Left colon (tissue), 2 donors: ENCODE results near the gene PLEKHA7. TPM values are rescaled to one million over a fixed set of nuclear protein-coding genes. Genes with fewer than 3 reads are reported as not detected.

Experiments used
- ATAC-seq: fragments of 200-7000 bp; cut with Tn5 transposase; one replicate; pipeline ENCODE4 v1.9.1; 2020; ENCODE audit warnings: mild to moderate bottlenecking, moderate library complexity
- DNase-seq, 2 donors: peaks; one replicate each; pipeline ENCODE4 v3.0.0-alpha.2; 2020
- intact Hi-C, 2 donors: fragments of 100-400 bp; cut with DNase I in 1 of 2; cut with micrococcal nuclease in 1 of 2; formaldehyde crosslinking; loops; one replicate each; pipeline versions ENCODE4 v1.11.2 to v1.14.0; 2022; cut with DNase I, micrococcal nuclease
- total RNA-seq, 2 donors: library from RNA; stranded (reverse); fragmentation: NEBNext Ultra II Directional; extraction: Animal tissue kit (Norgen Biotek cat#: 25700); gene quantifications; one replicate each; pipeline ENCODE4 v1.2.1, GENCODE V29; 2021
- donor health status: DM: no; HTN: no; CAD: no.
- donor health status: DM: yes; HTN: yes; CAD: no.

The PLEKHA7 gene
- total RNA-seq, 2 donors from 2014 or later: 81.3 to 110 TPM

GRCh38 chr11:16778876-16779275, 235.3 kb downstream of the PLEKHA7 start:
- no peak for ATAC-seq
- intact Hi-C loops: no loop called here

DNA sequence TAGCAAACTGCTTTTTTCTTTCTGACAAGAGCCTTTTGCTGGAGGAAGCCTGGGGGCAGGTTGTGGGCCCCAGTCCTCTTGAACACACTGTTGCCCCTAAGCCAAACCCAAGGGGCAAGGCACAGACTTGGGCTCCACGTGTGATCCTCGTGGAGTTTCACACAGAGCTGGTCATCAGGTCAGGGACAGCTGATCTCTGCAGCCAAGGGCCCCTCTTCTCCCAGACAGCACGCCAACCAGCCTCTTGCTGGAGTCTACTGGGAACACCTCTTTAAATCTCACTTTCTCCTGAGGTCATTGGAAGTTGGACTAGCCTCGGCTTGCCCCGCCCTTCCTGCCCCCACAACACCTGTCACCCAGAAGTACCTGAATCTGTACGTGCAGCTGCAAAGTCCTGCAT, 235.9 kb downstream of the PLEKHA7 start:
- ATAC-seq (no peak), DNase-seq (no peak)
- intact Hi-C loops: no loop called here

More at GRCh38 chr11:16778876-16779275, 235.3 kb downstream of the PLEKHA7 start:
- DNase-seq: no peak

DNA sequence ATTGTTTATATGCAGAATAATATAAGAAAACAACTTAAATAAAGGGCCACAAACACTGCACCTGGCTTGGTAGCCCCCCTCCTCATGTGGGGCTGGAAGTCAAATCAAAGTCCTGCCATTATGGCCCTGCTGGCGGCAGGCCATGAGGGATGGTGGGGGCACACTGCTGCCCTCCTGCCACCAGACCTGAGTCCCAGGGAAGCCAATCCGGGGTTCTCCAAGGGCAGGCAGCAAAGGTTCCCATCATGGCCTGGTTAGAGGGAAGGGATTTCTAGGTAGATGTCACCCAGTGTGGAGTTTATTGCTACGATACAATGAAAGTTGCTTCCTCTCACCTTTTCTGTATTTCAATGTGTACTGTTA, 236.6 kb downstream of the PLEKHA7 start:
- DNase-seq (no peak), ATAC-seq (no peak)
- intact Hi-C loops: no loop called here

DNA sequence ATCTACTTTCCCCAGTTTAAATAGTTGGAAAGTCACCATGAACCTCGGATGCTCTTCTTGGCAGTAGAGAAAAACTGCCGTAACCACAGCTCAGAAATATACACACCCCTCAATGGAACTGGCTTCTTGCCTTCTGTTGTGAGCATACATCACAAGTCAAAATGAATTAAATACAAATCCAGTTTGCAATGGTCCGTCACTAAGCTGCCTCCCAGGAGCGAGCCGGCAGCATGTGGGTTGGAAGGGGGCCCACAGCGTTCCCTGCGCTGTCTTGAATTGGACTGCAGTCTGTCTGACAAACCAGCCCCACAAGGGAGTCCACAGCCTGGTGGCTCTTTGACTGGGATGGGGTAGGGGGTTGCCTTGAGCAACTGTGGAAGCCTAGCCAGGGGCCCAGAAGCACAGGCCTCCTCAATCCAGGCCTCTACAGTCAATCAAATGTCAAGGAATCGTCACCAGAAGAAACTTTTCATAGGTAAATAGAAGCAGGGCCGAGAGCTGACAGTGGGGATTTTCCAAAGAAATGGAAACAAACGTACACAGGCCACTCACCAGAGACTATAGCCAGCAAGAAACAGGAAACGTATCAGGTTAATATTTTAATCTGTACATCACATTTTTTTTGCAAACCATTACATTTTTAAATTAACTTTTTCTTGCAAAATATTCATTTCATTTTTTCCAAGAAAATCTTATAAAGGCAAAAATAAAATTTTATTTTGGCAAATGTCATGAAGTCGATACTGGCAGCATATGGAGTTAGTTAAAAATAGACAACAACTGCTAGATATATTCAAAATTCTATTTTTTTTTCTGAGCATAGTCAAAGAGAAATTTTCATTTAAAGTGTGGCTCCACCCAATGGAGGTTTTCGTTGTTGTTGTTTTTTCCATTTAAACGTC, 237.3 kb downstream of the PLEKHA7 start:
- no peak for DNase-seq
- no peak for ATAC-seq
- intact Hi-C loops: no loop called here

GRCh38 chr11:16775614-16776283, 238.5 kb downstream of the PLEKHA7 start:
- no peak for ATAC-seq
- no peak for DNase-seq
- intact Hi-C loops: no loop called here

DNA sequence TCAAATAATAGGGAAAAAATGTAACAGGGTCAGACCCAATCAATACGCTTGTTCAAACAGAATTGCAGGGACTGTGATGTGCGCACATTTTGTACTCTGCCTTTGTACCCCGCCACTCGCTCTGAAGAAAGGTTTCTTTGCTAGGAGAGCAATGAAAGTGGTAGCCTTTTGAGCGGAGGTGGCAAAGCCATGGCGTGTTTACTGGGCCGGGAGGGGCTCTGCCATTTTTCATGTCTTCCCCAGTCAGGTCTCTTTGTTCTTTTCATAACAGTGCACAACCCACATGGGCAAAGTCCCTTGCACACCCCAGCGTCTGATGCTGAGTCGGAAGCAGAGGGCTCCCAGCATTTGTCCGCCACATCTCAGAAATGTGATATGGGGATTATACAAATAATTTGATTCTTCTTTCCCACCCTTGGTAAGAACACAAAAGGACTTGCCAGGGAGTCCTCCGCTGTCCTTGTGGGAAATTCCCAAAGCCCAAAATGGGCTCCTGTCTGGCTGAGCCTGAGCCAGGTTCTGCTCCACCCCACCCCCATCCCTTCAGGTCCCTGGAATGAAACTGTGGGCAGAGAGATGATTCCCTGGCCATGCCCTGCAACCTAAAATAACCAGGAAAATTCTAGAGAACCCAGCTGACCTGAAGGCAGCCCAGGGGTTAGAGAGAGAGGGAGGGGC, 239.1 kb downstream of the PLEKHA7 start:
- no peak for ATAC-seq
- DNase-seq: no peak
- intact Hi-C loops: no loop called here

GRCh38 chr11:16773981-16774935, 240.0 kb downstream of the PLEKHA7 start:
- no peak for DNase-seq
- intact Hi-C loops: no loop called here
- ATAC-seq: no peak

- intact Hi-C loops: no loop called here
- DNase-seq: no peak
Observed at GRCh38 chr11:16772141-16772512, 242.1 kb downstream of the PLEKHA7 start.

GRCh38 chr11:16771350-16772140, 242.7 kb downstream of the PLEKHA7 start:
- no peak for ATAC-seq
- intact Hi-C loops: no loop called here
- DNase-seq: no peak

More at GRCh38 chr11:16772141-16772512, 242.1 kb downstream of the PLEKHA7 start:
- ATAC-seq: no peak

- ATAC-seq (no peak), DNase-seq (no peak)
- intact Hi-C loops: no loop called here
Observed at GRCh38 chr11:16770016-16770415, 244.2 kb downstream of the PLEKHA7 start.

GRCh38 chr11:16769386-16769785, 244.8 kb downstream of the PLEKHA7 start:
- intact Hi-C loops: no loop called here

DNA sequence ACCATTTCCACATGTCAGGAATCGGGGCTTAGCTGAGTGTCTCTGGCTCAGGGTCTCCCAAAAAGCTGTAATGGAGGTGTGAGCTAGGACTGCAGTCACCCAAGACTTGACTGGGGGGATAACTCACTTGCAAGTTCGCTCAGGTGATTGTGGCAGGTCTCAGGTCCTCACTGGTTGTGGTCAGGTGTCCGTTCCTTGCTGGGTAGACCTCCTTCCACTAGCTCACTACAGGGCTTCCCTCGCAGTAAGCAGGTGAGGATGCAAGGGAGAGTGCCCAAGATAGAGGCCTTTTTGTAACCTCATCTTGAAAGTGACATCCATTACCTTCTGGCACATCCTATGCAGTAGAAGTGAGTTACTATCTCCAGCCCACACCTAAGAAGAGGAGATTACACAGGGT, 246.3 kb downstream of the PLEKHA7 start:
- DNase-seq: no peak
- ATAC-seq: no peak
- intact Hi-C loops: no loop called here

More at GRCh38 chr11:16769386-16769785, 244.8 kb downstream of the PLEKHA7 start:
- ATAC-seq: no peak
- DNase-seq: no peak

- no peak for ATAC-seq
- intact Hi-C loops: no loop called here
- no peak for DNase-seq
Observed at GRCh38 chr11:16767137-16767536, 247.1 kb downstream of the PLEKHA7 start.

DNA sequence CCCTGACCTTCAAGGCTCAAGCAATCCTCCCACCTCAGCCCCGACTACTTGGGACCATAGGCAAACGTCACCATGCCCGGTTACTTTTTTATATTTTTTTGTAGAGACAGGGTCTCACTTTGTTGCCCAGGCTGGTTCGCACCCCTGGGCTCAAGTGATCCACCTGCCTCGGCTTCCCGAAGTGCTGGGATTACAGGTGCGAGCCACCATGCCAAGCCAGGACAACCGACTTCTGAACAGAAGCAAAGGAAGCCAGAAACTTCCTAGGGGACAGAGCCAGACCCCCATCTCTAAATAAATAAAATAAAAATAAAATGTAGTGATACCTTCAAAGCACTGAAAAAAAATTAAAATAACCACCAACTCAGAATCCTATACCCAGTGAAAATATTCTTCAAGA, 249.3 kb downstream of the PLEKHA7 start:
- ATAC-seq: no peak
- intact Hi-C loops: no loop called here
- DNase-seq: no peak

- intact Hi-C loops: no loop called here
- DNase-seq (no peak), ATAC-seq (no peak)
Observed at GRCh38 chr11:16763746-16764145, 250.5 kb downstream of the PLEKHA7 start.

DNA sequence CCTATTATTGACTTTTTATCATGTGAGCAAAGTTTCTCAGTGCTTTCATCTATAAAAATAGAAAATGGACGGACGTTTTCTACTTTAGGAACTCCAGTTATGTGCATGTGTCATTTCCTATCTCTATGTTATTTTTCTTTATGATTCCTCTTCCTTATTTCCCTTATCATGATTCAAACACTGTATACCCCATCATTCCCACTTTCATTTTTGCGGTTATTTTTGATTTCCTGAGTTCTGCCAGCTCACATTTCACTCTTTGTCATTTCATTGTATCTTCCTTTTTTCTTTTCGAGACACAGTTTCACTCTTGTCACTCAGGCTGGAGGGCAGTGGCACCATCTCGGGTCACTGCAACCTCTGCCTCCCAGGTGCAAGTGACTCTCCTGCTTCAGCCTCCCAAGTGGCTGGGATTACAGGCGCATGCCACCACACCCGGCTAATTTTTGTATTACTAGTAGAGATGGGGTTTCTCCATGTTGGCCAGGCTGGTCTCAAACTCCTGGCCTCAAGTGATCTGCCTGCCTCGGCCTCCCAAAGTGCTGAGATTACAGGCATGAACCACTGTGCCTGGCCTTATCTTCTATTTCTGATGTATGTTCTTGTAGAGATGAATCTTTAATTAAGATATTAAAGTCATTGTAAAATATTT, 254.2 kb downstream of the PLEKHA7 start:
- intact Hi-C loops: no loop called here
- DNase-seq (no peak), ATAC-seq (no peak)

GRCh38 chr11:16758382-16759024, 255.7 kb downstream of the PLEKHA7 start:
- no peak for DNase-seq
- ATAC-seq: peak; percentile 18
- intact Hi-C loops: no loop called here
